RWPE2 (cell line): Measurements from ENCODE around the gene CEACAM19.

Experiments
- ATAC-seq: fragments of 200-7000 bp; cut with Tn5 transposase; 3 replicates; pipeline ENCODE4 v1.9.1; 2021; ENCODE audit warnings: low read depth
- DNase-seq: peaks from one replicate; pipeline ENCODE4 v3.0.0-alpha.2; 2020; ENCODE audit warnings: low spot score
- H3K27ac ChIP-seq: fragments of 450-650 bp; 2 replicates; pipeline ENCODE4 v1.5.1; 2017; ENCODE audit warnings: mild to moderate bottlenecking; ENCODE audit not compliant: poor library complexity, severe bottlenecking
- H3K27me3 ChIP-seq: fragments of 250-450 bp; sonication (Bioruptor Pico); 2 replicates; pipeline ENCODE4 v1.5.1; 2021; ENCODE audit warnings: mild to moderate bottlenecking, moderate library complexity; ENCODE audit not compliant: insufficient read depth, poor library complexity, severe bottlenecking
- H3K36me3 ChIP-seq: fragments of 250-450 bp; sonication (Bioruptor Pico); 2 replicates; pipeline ENCODE4 v1.5.1; 2020; ENCODE audit warnings: low read depth, mild to moderate bottlenecking, moderate library complexity
- H3K4me1 ChIP-seq: fragments of 250-450 bp; sonication (Bioruptor Pico); 2 replicates; pipeline ENCODE4 v1.5.1; 2021; ENCODE audit warnings: mild to moderate bottlenecking, moderate library complexity; ENCODE audit not compliant: insufficient read depth, poor library complexity, severe bottlenecking
- H3K4me3 ChIP-seq: fragments of 250-450 bp; sonication (Bioruptor Pico); 2 replicates; pipeline ENCODE4 v1.5.1; 2021; ENCODE audit warnings: mild to moderate bottlenecking, moderate library complexity; ENCODE audit not compliant: severe bottlenecking
- H3K9me3 ChIP-seq: fragments of 250-450 bp; sonication (Bioruptor Pico); 2 replicates; pipeline ENCODE4 v1.5.1; 2021; ENCODE audit warnings: mild to moderate bottlenecking, moderate library complexity; ENCODE audit not compliant: severe bottlenecking
- TF ChIP-seq, protein P1 (sequence below): fragments of 450-650 bp; IDR thresholded peaks from one replicate; pipeline ENCODE4 v1.5.1; 2017; ENCODE audit warnings: mild to moderate bottlenecking, moderate library complexity; ENCODE audit not compliant: poor library complexity, severe bottlenecking

CEACAM19 gene

DNA sequence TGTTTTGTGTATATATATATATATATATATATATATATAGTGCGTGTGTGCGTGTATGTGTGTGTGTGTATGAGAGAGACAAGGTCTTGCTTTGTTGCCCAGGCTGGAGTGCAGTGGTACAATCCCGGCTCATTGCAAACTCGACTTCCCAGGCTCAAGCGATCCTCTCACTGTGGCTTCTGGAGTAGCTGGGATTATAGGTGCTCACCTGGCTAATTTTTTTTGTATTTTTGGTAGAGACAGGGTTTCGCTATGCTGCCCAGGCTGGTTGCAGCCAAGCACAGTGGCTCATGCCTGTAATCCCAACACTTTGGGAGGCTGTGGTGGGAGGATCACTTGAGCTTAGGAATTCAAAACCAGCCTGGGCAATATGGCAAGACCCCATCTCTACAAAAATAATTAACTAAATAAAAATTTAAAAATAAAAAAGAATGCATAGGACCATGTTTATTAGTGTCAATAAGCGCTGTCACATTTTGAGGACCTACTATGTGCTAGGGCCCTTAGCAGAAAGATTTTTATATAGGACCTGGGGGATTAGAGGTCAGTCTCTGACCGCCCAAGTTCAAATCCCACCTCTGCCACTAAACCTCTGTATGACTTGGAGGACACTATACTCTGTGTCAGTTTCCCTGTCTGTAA, 25.8 kb upstream of the CEACAM19 start:
- H3K27me3 ChIP-seq, result no peaks in the 10 kb centered on the region
- H3K4me3 ChIP-seq, result peak overlapping the region; percentile 14
- H3K36me3 ChIP-seq, result peaks cover 47% of the 10 kb centered on the region
- no peak overlapping the region for H3K27ac ChIP-seq
- TF ChIP-seq, protein P1, sequence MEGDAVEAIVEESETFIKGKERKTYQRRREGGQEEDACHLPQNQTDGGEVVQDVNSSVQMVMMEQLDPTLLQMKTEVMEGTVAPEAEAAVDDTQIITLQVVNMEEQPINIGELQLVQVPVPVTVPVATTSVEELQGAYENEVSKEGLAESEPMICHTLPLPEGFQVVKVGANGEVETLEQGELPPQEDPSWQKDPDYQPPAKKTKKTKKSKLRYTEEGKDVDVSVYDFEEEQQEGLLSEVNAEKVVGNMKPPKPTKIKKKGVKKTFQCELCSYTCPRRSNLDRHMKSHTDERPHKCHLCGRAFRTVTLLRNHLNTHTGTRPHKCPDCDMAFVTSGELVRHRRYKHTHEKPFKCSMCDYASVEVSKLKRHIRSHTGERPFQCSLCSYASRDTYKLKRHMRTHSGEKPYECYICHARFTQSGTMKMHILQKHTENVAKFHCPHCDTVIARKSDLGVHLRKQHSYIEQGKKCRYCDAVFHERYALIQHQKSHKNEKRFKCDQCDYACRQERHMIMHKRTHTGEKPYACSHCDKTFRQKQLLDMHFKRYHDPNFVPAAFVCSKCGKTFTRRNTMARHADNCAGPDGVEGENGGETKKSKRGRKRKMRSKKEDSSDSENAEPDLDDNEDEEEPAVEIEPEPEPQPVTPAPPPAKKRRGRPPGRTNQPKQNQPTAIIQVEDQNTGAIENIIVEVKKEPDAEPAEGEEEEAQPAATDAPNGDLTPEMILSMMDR, result no peak
- no peak for DNase-seq
- ATAC-seq, result no peak
- H3K4me1 ChIP-seq, result peaks cover 7% of the 10 kb centered on the region
- no peaks in the 10 kb centered on the region for H3K9me3 ChIP-seq

DNA sequence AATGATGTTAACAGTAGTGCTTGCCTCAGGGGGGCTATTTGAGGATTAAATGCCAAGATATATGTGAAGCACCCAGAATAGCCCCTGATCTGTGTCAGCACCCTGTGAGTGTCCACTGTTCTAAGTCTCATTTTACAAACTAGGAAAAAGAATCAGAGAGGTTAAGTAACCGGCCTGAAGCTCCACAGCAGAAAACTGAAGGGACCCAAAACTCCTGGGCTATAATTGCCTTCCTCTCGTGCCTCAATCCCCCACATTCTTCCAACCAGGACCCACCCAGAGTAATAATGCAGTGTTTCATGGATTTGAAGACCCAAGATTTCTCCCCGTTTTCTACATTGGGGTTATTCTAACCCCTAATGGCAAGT, 25.2 kb upstream of the CEACAM19 start:
- Histone ChIP-seq H3K27me3 (no peaks in the 10 kb centered on the region), H3K4me1 (peaks cover 2% of the 10 kb centered on the region), H3K36me3 (peaks cover 52% of the 10 kb centered on the region), H3K9me3 (no peaks in the 10 kb centered on the region), H3K27ac (no peak overlapping the region), H3K4me3 (no peak overlapping the region)
- DNase-seq (no peak), ATAC-seq (no peak)
- TF ChIP-seq, protein P1, result no peak

DNA sequence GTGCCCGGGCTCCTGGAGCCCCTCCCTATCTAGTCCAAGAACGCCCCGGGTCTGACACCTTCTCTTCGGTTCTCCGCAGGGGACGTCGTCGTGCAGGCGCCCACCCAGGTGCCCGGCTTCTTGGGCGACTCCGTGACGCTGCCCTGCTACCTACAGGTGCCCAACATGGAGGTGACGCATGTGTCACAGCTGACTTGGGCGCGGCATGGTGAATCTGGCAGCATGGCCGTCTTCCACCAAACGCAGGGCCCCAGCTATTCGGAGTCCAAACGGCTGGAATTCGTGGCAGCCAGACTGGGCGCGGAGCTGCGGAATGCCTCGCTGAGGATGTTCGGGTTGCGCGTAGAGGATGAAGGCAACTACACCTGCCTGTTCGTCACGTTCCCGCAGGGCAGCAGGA, 24.1 kb upstream of the CEACAM19 start:
- peaks cover 63% of the 10 kb centered on the region for H3K36me3 ChIP-seq
- H3K4me3 ChIP-seq, result no peak overlapping the region
- H3K9me3 ChIP-seq, result no peaks in the 10 kb centered on the region
- H3K4me1 ChIP-seq, result no peaks in the 10 kb centered on the region
- DNase-seq (no peak), ATAC-seq (no peak)
- H3K27ac ChIP-seq, result no peak overlapping the region
- no peaks in the 10 kb centered on the region for H3K27me3 ChIP-seq
- TF ChIP-seq, protein P1, result no peak

DNA sequence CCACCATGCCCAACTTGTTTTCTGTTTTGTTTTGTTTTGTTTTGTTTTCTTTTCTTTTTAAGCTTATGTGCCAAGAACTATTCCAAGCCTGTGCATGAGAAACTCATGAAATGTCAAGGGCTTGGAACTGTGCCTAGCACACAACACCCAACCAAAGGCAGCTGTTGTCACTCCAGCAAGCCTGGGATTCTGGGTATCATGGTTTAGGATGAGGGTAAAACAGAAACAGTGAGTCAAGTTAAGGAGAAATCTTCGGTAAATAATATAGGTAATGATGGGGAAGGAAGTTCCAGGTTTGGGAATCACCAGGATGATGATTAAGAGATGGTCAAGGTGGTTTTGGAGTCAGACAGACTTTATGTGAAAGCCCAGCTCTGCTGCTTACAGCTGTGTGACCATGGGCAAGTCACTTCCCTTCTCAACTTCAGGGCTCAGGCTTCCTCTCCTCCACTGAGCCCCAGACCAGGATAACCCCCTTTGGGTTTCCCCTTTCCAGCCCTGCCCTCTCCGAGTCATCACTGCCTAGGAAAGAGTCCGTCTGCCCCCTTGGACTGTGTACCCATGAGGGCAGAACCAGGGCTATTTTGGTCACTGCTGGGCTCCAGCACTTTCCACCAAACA, 22.5 kb upstream of the CEACAM19 start:
- H3K27ac ChIP-seq, result peak overlapping the region; percentile 25
- no peaks in the 10 kb centered on the region for H3K9me3 ChIP-seq
- H3K4me1 ChIP-seq, result no peaks in the 10 kb centered on the region
- H3K36me3 ChIP-seq, result peaks cover 79% of the 10 kb centered on the region
- ATAC-seq (no peak), DNase-seq (no peak)
- H3K27me3 ChIP-seq, result no peaks in the 10 kb centered on the region
- H3K4me3 ChIP-seq, result no peak overlapping the region
- TF ChIP-seq, protein P1, result no peak

DNA sequence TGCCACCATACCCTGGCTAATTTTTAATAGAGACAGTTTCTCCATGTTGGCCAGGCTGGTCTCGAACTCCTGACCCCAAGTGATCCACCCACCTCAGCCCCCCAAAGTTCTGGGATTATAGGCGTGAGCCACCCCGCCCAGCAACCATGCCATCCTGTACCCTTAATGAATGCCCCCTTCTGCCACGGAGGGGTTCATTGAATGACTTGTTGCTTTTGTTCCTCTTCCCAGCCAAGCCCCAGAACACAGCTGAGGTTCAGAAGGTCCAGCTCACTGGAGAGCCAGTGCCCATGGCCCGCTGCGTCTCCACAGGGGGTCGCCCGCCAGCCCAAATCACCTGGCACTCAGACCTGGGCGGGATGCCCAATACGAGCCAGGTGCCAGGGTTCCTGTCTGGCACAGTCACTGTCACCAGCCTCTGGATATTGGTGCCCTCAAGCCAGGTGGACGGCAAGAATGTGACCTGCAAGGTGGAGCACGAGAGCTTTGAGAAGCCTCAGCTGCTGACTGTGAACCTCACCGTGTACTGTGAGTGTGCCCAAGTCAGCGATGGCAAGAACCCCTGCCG, 21.6 kb upstream of the CEACAM19 start:
- H3K36me3 ChIP-seq, result peaks cover 88% of the 10 kb centered on the region

More for the DNA sequence above, 21.6 kb upstream of the CEACAM19 start:
- no peaks in the 10 kb centered on the region for H3K9me3 ChIP-seq
- no peaks in the 10 kb centered on the region for H3K4me1 ChIP-seq
- no peak for ATAC-seq
- no peak for DNase-seq
- TF ChIP-seq, protein P1, result no peak
- H3K27me3 ChIP-seq, result no peaks in the 10 kb centered on the region
- no peak overlapping the region for H3K4me3 ChIP-seq
- H3K27ac ChIP-seq, result no peak overlapping the region
